ENCODE results near the gene NADK2. TPM values are rescaled to one million over a fixed set of nuclear protein-coding genes. Genes with fewer than 3 reads are reported as not detected.

Gene NADK2
- total RNA-seq, 1 experiment from 2014 or later: 12.2 TPM

DNA sequence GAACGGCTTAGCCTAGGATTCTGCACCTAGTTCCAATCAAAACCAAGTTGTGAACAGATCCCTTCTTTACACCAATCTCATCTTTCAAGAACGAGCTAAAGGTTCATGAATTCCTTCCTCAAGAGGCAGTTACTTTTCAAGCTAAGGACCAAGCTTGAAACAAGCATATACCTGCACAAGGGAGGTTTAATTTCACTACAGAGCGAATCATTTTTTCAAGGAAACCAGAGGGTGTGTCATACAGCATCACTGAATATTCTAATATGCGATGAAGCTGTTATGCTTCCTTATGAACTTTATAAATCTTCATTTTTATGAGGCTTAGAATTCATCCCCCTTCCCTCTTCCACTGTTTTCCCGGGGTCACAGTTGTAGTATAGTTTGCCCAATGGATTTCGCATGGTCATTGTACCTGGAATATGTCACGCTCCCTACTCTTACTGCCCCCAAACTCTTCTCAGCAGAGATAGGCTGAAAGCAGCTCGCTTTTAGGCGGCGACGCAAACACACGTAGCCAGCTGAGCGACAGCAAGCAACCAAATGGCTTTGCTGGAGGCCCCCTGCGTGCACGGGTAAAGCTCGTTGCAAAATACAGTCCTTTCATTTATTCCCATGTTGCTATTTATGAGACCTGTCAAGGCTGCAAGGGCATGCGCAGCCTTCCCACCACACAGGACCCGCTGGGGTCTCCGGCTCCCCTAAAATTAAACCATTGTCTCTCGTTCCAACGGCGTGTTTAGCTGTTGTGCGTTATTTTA lies 90.9 kb downstream of the NADK2 start:
- Histone ChIP-seq H3K23me2 (ENCODE audit: insufficient read length, low read depth, low read length, poor library complexity, severe bottlenecking) (peaks cover 11% of the 10 kb centered on the region), H4K20me1 (ENCODE audit: control insufficient read depth, insufficient read depth, insufficient read length) (no peaks in the 10 kb centered on the region), H2BK15ac (ENCODE audit: low read depth, low read length) (no peak overlapping the region), H3T11ph (ENCODE audit: low read length) (no peak overlapping the region), H4K91ac (ENCODE audit: insufficient read length, low read depth, low read length) (no peak overlapping the region), H4K5ac (ENCODE audit: insufficient read length, low read depth, low read length) (no peak overlapping the region), H3K9ac (ENCODE audit: extremely low read depth, insufficient read length, low read length) (peak overlapping the region; percentile 57), H2BK5ac (ENCODE audit: insufficient read length, low read length) (no peak overlapping the region), H3K14ac (ENCODE audit: insufficient read depth, low read length) (no peak overlapping the region), H2AFZ (ENCODE audit: low read length) (no peak overlapping the region), H2AK5ac (ENCODE audit: insufficient read length, low read length) (no peak overlapping the region), H3K4me1 (ENCODE audit: insufficient read depth, low read length) (no peaks in the 10 kb centered on the region), H3K4ac (ENCODE audit: low read depth, low read length) (no peak overlapping the region), H3K79me1 (ENCODE audit: insufficient read depth, low read depth, low read length, poor library complexity, severe bottlenecking) (peaks cover 8% of the 10 kb centered on the region), H2BK120ac (ENCODE audit: low read depth, low read length, poor library complexity, severe bottlenecking) (no peak overlapping the region), H3K79me2 (ENCODE audit: insufficient read depth, low read length) (peaks cover 4% of the 10 kb centered on the region; the same call in 1 of the 2 replicates), H3K56ac (ENCODE audit: insufficient read length, low read depth, low read length) (no peak overlapping the region), H3K27me3 (ENCODE audit: insufficient read depth, low read length) (no peaks in the 10 kb centered on the region), H2BK12ac (ENCODE audit: insufficient read length, low read depth, low read length) (no peak overlapping the region), H3K9me3 (ENCODE audit: control insufficient read depth, low read depth, low read length) (no peaks in the 10 kb centered on the region), H4K8ac (replicated peaks; ENCODE audit: insufficient read length, low read depth, low read length) (no peak overlapping the region), H2BK20ac (ENCODE audit: low read depth, low read length, poor library complexity, severe bottlenecking) (no peak overlapping the region), H3K23ac (ENCODE audit: insufficient read length, low read depth, low read length) (no peak overlapping the region), H3K18ac (ENCODE audit: insufficient read length, low read depth, low read length) (no peak overlapping the region), H3K27ac (ENCODE audit: insufficient read length, low read depth, low read length) (no peak overlapping the region), H3K4me2 (ENCODE audit: insufficient read depth, insufficient read length, low read length) (peak overlapping the region; percentile 64)
- Mint-ChIP-seq H3K4me3 (peak overlapping the region; percentile 88 to 95), H3K27me3 (ENCODE audit: low read depth) (no peaks in the 10 kb centered on the region), H3K4me1 (peaks cover 21 to 27% of the 10 kb centered on the region in 2 experiments), H3K36me3 (ENCODE audit: insufficient read depth in 1 of 3, low read depth in 3 of 3) (peaks cover 12 to 27% (median 27%) of the 10 kb centered on the region in 3 experiments; a peak in 6 of 7 replicates), H3K9me3 (0 out of 5 replicates have a peak, but pooled peaks cover 0 to 3% of the 10 kb centered on the region in 2 experiments), H3K27ac (peak overlapping the region in 1 of 3 experiments; percentile 87; a peak in 2 of 7 replicates)
- TF ChIP-seq, protein P1, sequence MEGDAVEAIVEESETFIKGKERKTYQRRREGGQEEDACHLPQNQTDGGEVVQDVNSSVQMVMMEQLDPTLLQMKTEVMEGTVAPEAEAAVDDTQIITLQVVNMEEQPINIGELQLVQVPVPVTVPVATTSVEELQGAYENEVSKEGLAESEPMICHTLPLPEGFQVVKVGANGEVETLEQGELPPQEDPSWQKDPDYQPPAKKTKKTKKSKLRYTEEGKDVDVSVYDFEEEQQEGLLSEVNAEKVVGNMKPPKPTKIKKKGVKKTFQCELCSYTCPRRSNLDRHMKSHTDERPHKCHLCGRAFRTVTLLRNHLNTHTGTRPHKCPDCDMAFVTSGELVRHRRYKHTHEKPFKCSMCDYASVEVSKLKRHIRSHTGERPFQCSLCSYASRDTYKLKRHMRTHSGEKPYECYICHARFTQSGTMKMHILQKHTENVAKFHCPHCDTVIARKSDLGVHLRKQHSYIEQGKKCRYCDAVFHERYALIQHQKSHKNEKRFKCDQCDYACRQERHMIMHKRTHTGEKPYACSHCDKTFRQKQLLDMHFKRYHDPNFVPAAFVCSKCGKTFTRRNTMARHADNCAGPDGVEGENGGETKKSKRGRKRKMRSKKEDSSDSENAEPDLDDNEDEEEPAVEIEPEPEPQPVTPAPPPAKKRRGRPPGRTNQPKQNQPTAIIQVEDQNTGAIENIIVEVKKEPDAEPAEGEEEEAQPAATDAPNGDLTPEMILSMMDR (conservative IDR thresholded peaks at IDR 0.05): no peak
- DNase-seq: peak; percentile 53
- WGBS (ENCODE audit: extremely low coverage, insufficient read length, low lambda C conversion rate): no CpG with 5 or more reads among the region's 23 CpGs
